NCI-H748 treated with DMSO at 0.1 percent for 48 hours (cell line): ENCODE measurements around the gene ELFN1.

ENCODE experiments used
- DNase-seq: peaks from one replicate; lab custom pipeline; 2025; lab: John Stamatoyannopoulos, UW

The ELFN1 gene

GRCh38 chr7:1663857-1664651 is 6.0 kb upstream of the ELFN1 start:
- DNase-seq, result no peak

GRCh38 chr7:1664711-1665548 is 5.1 kb upstream of the ELFN1 start:
- DNase-seq, result peak; percentile 27

- no peak for DNase-seq
Observed at GRCh38 chr7:1665549-1666316, 4.3 kb upstream of the ELFN1 start.

GRCh38 chr7:1666317-1666822 is 3.7 kb upstream of the ELFN1 start:
- DNase-seq, result no peak

GRCh38 chr7:1666823-1667565 is 3.1 kb upstream of the ELFN1 start:
- DNase-seq, result no peak

GRCh38 chr7:1667566-1668395 is 2.3 kb upstream of the ELFN1 start:
- DNase-seq, result no peak

- no peak for DNase-seq
Observed at GRCh38 chr7:1668396-1669063, 1.5 kb upstream of the ELFN1 start.

- peak; percentile 6 for DNase-seq
Observed at GRCh38 chr7:1669064-1669951, 769 bp upstream of the ELFN1 start.

- no peak for DNase-seq
Observed at GRCh38 chr7:1670894-1671593, 967 bp downstream of the ELFN1 start.

GRCh38 chr7:1671594-1672451 is 1.7 kb downstream of the ELFN1 start:
- no peak for DNase-seq

GRCh38 chr7:1672851-1673486 is 2.9 kb downstream of the ELFN1 start:
- no peak for DNase-seq

GRCh38 chr7:1673581-1674118 is 3.6 kb downstream of the ELFN1 start:
- no peak for DNase-seq

GRCh38 chr7:1674161-1675035 is 4.3 kb downstream of the ELFN1 start:
- no peak for DNase-seq

- DNase-seq, result no peak
Observed at GRCh38 chr7:1675036-1675671, 5.1 kb downstream of the ELFN1 start.
